Astrocyte (in vitro differentiated cells and primary cell): ENCODE measurements around the gene ADGRL1. TPM values are rescaled to one million over a fixed set of nuclear protein-coding genes. Genes with fewer than 3 reads are reported as not detected.
A peak's percentile ranks its signal among the peaks of the same experiment; 100 is the strongest.
"Not testable (repeated sequence)": the region's sequence is repeated elsewhere in the genome, so short reads cannot be mapped to it uniquely, and the experiment has no call there.

ENCODE experiments used
- DNase-seq: peaks from one replicate; pipeline ENCODE4 v3.0.0-alpha.2; 2010; ENCODE audit warnings: low read depth
- FAIRE-seq: peaks from 2 replicates; lab custom pipeline; 2011; peaks lifted over from hg19 to GRCh38; lab: Jason Lieb, UNC
- H2AFZ ChIP-seq: 2 replicates; pipeline ENCODE4 v1.6.0; 2012; ENCODE audit warnings: low read depth, low read length, inconsistent platforms
- H3K27ac ChIP-seq: 2 replicates; pipeline ENCODE4 v1.5.1; 2011; ENCODE audit warnings: low read depth, low read length, inconsistent platforms
- H3K27me3 ChIP-seq: 2 replicates; pipeline ENCODE4 v1.6.0; 2011; ENCODE audit warnings: low read length, inconsistent platforms; ENCODE audit not compliant: insufficient read depth
- H3K36me3 ChIP-seq: 2 replicates; pipeline ENCODE4 v1.5.1; 2011; ENCODE audit warnings: low read length, inconsistent platforms; ENCODE audit not compliant: insufficient read depth
- H3K4me1 ChIP-seq: 2 replicates; pipeline ENCODE4 v1.5.1; 2011; ENCODE audit warnings: low read length, inconsistent platforms; ENCODE audit not compliant: insufficient read depth
- H3K4me2 ChIP-seq: 2 replicates; pipeline ENCODE4 v1.6.0; 2012; ENCODE audit warnings: low read length, inconsistent platforms
- H3K4me3 ChIP-seq: 2 replicates; pipeline ENCODE4 v1.5.1; 2011; ENCODE audit warnings: low read depth, mild to moderate bottlenecking, low read length, inconsistent platforms; ENCODE audit not compliant: insufficient read depth
- H3K79me2 ChIP-seq: 2 replicates; pipeline ENCODE4 v1.6.0; 2012; ENCODE audit warnings: mild to moderate bottlenecking, low read length, inconsistent platforms; ENCODE audit not compliant: insufficient read depth
- H3K9ac ChIP-seq: 2 replicates; pipeline ENCODE4 v1.6.0; 2012; ENCODE audit warnings: mild to moderate bottlenecking, low read length, inconsistent platforms
- H3K9me3 ChIP-seq: 2 replicates; pipeline ENCODE4 v1.5.1; 2012; ENCODE audit warnings: low read depth, mild to moderate bottlenecking, low read length, inconsistent platforms; ENCODE audit not compliant: insufficient read depth
- H4K20me1 ChIP-seq: 2 replicates; pipeline ENCODE4 v1.6.0; 2012; ENCODE audit warnings: low read length, inconsistent platforms; ENCODE audit not compliant: insufficient read depth
- H3K27ac Mint-ChIP-seq: one replicate; pipeline ENCODE4 v1.8.0; 2021; ENCODE audit warnings: mild to moderate bottlenecking, mixed read lengths; ENCODE audit not compliant: unreplicated experiment
- H3K27me3 Mint-ChIP-seq: one replicate; pipeline ENCODE4 v1.8.0; 2021; ENCODE audit warnings: low read depth, mixed read lengths; ENCODE audit not compliant: unreplicated experiment
- H3K36me3 Mint-ChIP-seq: one replicate; pipeline ENCODE4 v1.8.0; 2021; ENCODE audit warnings: low read depth, mixed read lengths; ENCODE audit not compliant: unreplicated experiment
- H3K4me1 Mint-ChIP-seq: one replicate; pipeline ENCODE4 v1.8.0; 2021; ENCODE audit warnings: low read depth, mixed read lengths; ENCODE audit not compliant: unreplicated experiment
- H3K4me3 Mint-ChIP-seq: one replicate; pipeline ENCODE4 v1.8.0; 2021; ENCODE audit warnings: mild to moderate bottlenecking, moderate library complexity, mixed read lengths; ENCODE audit not compliant: unreplicated experiment
- H3K9me3 Mint-ChIP-seq: one replicate; pipeline ENCODE4 v1.8.0; 2021; ENCODE audit warnings: mild to moderate bottlenecking, mixed read lengths; ENCODE audit not compliant: unreplicated experiment
- CTCF ChIP-seq: IDR thresholded peaks from 2 replicates; pipeline ENCODE4 v1.5.1; 2011; ENCODE audit warnings: low read depth, mild to moderate bottlenecking, inconsistent platforms, low read length, moderate library complexity; ENCODE audit not compliant: insufficient read depth
- EZH2 ChIP-seq: IDR thresholded peaks from 2 replicates; pipeline ENCODE4 v1.6.1; 2012; ENCODE audit warnings: mild to moderate bottlenecking, low read length, inconsistent platforms; ENCODE audit not compliant: insufficient read depth
- total RNA-seq: library from RNA; stranded (reverse); gene quantifications from 2 replicates; pipeline ENCODE4 v1.2.1, GENCODE V29; 2021

ADGRL1 gene
- total RNA-seq, 1 donor from 2014 or later: 40.9 TPM

- Histone ChIP-seq H3K9ac (no peak overlapping the region), H4K20me1 (no peaks in the 10 kb centered on the region), H3K9me3 (no peaks in the 10 kb centered on the region), H3K79me2 (no peaks in the 10 kb centered on the region), H3K4me3 (no peak overlapping the region), H2AFZ (no peak overlapping the region), H3K4me1 (no peaks in the 10 kb centered on the region), H3K4me2 (no peak overlapping the region), H3K36me3 (no peaks in the 10 kb centered on the region), H3K27ac (no peak overlapping the region), H3K27me3 (peaks cover 3% of the 10 kb centered on the region)
- Mint-ChIP-seq H3K27ac (no peak overlapping the region), H3K27me3 (peaks cover 16% of the 10 kb centered on the region), H3K4me1 (no peaks in the 10 kb centered on the region), H3K36me3 (no peaks in the 10 kb centered on the region), H3K4me3 (no peak overlapping the region), H3K9me3 (no peaks in the 10 kb centered on the region)
- TF ChIP-seq EZH2 (no peak), CTCF (no peak)
- FAIRE-seq (no peak), DNase-seq (no peak)
These were observed 8.6 kb upstream of the ADGRL1 start for GRCh38 chr19:14214580-14214979.

DNA sequence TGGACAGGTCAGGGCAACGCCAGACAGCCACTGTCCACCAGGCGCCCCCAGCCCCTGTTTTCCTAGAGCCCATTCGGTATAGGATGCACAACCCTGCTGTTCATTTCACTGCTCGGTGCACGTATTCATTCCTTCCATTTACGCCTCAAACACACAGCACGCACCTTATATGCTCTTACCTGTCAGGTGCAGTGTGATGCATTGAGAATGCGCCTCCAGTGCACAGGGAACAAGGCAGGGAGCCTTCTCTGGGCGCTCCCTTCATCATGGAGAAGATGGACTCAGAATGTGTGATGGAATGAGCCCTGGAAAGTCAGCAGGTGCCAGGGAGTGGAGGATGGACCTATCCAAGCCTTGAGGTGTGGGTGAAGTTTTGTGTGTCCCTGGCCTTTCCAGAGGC is 4.2 kb upstream of the ADGRL1 start:
- H3K27ac Mint-ChIP-seq, H3K36me3 Mint-ChIP-seq, DNase-seq, H3K9me3 Mint-ChIP-seq, H4K20me1 ChIP-seq, H3K9ac ChIP-seq, H3K27ac ChIP-seq, H3K27me3 ChIP-seq, H3K4me1 ChIP-seq, FAIRE-seq, H3K9me3 ChIP-seq, H2AFZ ChIP-seq, H3K4me2 ChIP-seq, H3K4me3 Mint-ChIP-seq, H3K4me3 ChIP-seq, H3K4me1 Mint-ChIP-seq, H3K36me3 ChIP-seq, H3K79me2 ChIP-seq: not testable (repeated sequence)
- H3K27me3 Mint-ChIP-seq: peaks cover 18% of the 10 kb centered on the region

DNA sequence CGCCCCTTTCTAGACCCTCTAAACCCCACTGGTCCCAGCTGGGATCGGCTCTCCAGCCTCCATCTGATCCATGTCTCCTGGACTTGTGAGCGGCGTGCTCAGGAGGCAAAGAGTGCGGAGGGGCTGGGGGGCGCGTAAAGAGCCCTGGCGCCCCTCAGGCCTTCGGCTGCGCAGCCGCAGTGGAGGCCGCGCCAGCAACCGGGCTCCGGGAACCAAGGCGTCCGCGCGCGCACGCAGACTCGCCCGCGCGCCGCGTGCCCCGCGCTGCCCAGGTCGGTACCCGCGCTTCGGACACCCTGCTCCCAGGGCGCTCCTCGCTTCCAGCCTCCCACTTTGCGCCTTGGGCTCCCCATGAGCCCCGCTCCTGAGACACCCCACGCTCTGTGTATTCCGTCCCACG is 3.4 kb upstream of the ADGRL1 start:
- not testable (repeated sequence) for FAIRE-seq, H3K9me3 ChIP-seq, H3K79me2 ChIP-seq, H3K4me1 ChIP-seq, H3K36me3 Mint-ChIP-seq, H3K27me3 ChIP-seq, H3K4me3 ChIP-seq, H4K20me1 ChIP-seq, DNase-seq, H3K9ac ChIP-seq, H3K36me3 ChIP-seq, H3K27ac Mint-ChIP-seq, H3K27ac ChIP-seq, H3K9me3 Mint-ChIP-seq, H3K4me1 Mint-ChIP-seq, H3K4me2 ChIP-seq, H3K4me3 Mint-ChIP-seq, H2AFZ ChIP-seq
- peaks cover 18% of the 10 kb centered on the region for H3K27me3 Mint-ChIP-seq

- not testable (repeated sequence) for H3K27me3 ChIP-seq, H3K9ac ChIP-seq, FAIRE-seq, H3K27ac ChIP-seq, H3K9me3 Mint-ChIP-seq, DNase-seq, H3K9me3 ChIP-seq, H3K4me3 ChIP-seq, H3K4me3 Mint-ChIP-seq, H3K27ac Mint-ChIP-seq, H3K4me1 ChIP-seq, H3K36me3 Mint-ChIP-seq, H3K4me1 Mint-ChIP-seq, H2AFZ ChIP-seq, H3K79me2 ChIP-seq, H3K4me2 ChIP-seq, H3K36me3 ChIP-seq, H4K20me1 ChIP-seq
- H3K27me3 Mint-ChIP-seq: peaks cover 18% of the 10 kb centered on the region
These were observed 2.5 kb upstream of the ADGRL1 start for GRCh38 chr19:14208496-14208895.

GRCh38 chr19:14207796-14208195 is 1.8 kb upstream of the ADGRL1 start:
- H3K27me3 Mint-ChIP-seq: peaks cover 18% of the 10 kb centered on the region
- FAIRE-seq, DNase-seq, H3K9ac ChIP-seq, H3K79me2 ChIP-seq, H3K36me3 Mint-ChIP-seq, H4K20me1 ChIP-seq, H3K27ac ChIP-seq, H3K4me1 Mint-ChIP-seq, H3K27me3 ChIP-seq, H3K4me3 ChIP-seq, H3K36me3 ChIP-seq, H3K9me3 Mint-ChIP-seq, H3K4me1 ChIP-seq, H3K9me3 ChIP-seq: not testable (repeated sequence)
- H3K4me3 Mint-ChIP-seq: peak overlapping the region; percentile 86
- H3K27ac Mint-ChIP-seq: peak overlapping the region; percentile 87
- Histone ChIP-seq H3K4me2 (peak overlapping the region; percentile 92), H2AFZ (peak overlapping the region; percentile 92)
